M059J (cell line): ENCODE measurements around the gene ANKS3. TPM values are rescaled to one million over a fixed set of nuclear protein-coding genes. Genes with fewer than 3 reads are reported as not detected.
A peak's percentile ranks its signal among the peaks of the same experiment; 100 is the strongest.

Experiments
- DNase-seq: peaks from one replicate; pipeline ENCODE4 v3.0.0-alpha.2; 2012; ENCODE audit warnings: low read depth
- total RNA-seq: library from RNA; depleted of rRNA; stranded (reverse); fragments of >200 nt; shearing (Covaris generic); gene quantifications from 2 replicates; pipeline ENCODE4 v1.2.3, GENCODE V29; 2014; rRNA removed

The ANKS3 gene, protein sequence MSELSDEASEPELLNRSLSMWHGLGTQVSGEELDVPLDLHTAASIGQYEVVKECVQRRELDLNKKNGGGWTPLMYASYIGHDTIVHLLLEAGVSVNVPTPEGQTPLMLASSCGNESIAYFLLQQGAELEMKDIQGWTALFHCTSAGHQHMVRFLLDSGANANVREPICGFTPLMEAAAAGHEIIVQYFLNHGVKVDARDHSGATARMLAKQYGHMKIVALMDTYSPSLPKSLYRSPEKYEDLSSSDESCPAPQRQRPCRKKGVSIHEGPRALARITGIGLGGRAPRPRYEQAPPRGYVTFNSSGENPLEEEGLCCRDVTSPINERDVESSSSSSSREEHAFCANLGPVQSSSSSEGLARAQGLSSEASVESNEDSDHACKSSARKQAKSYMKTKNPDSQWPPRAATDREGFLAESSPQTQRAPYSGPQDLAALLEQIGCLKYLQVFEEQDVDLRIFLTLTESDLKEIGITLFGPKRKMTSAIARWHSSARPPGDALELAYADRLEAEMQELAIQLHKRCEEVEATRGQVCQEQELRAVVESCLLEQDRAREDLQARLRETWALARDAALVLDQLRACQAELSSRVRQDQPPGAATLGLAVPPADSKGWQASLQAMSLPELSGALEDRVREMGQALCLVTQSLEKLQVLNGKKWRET
- 9.3 and 15.8 TPM in 2 replicates for total RNA-seq

GRCh38 chr16:4734063-4734729, at the start of gene ANKS3, which contains the start of gene DNAAF8:
TSS of gene ANKS3 (minus strand) at chr16:4734271. CDS start at chr16:4730149, 4,122 bp downstream.
TSS of gene DNAAF8 (plus strand) at chr16:4734537. CDS start at chr16:4736515, 1,978 bp downstream.
- peak; percentile 98 for DNase-seq

- no peak for DNase-seq
Measured at GRCh38 chr16:4783251-4783950, 49.3 kb upstream of the ANKS3 start.

DNA sequence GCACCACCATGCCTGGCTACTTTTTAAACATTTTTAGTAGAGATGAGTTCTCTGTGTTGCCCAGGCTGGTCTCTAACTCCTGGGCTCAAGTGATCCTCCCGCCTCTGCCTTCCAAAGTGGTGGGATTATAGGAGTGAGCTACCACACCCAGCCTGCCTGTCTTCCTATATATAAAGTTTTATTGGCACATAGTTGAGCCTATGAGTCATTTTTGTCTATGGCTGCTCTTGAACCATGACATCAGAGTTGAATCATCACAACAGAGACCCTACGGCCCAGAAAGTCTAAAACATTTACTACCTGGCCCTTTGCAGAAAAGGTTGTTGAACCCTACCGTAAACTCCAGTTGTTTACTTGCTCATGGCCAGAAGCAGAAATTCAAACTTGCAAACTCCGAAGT, 46.2 kb upstream of the ANKS3 start:
- DNase-seq, result peak; percentile 33

- DNase-seq, result no peak
Measured at GRCh38 chr16:4778050-4778392, 44.0 kb upstream of the ANKS3 start.

GRCh38 chr16:4777339-4778049, 43.4 kb upstream of the ANKS3 start:
- DNase-seq, result no peak

DNA sequence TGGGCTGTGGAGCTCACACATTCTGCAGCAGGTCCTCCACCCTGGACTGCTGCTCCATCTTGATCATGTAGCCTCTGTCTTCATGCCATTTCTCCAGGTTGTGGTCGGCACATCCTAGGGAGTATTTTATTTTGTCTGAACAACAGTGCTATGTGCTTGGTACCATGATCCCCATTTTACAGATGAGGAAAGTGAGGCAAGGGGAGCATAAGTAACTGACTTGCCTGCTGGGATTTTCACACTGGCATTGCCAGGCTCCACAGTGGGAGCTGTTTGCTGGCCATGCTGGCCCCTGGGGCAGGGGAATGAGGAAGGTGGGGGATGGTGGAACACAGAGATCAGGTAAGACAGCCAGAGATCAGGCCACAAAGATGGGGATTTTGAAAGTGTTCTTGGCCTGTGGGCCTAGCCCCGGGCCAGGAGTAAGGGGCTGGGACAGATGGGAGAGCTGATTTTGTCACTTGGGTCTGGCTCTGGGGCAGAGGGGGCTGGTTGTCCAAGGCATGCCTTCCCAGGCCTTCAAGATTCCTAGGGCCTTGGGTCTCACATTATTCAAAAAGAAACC, 42.2 kb upstream of the ANKS3 start:
- DNase-seq, result no peak

DNA sequence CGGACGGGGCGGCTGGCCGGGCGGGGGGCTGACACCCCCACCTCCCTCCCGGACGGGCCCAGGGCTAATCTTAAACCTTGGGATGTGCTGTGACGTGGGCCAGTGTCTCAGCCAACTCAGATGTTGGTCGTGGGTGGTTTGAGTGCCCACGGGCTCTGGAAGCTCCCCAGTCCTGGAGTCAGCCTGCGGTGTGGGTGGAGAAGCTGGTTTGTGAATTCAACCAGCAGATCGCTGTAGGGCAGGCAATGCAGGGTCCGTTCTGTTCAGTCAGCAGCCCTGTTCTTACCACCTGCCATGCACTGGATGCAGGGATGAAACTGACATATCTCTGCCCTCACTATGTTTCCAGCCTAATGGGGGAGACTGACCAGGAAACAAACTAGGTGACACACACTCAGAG, 40.9 kb upstream of the ANKS3 start:
- DNase-seq, result no peak

DNA sequence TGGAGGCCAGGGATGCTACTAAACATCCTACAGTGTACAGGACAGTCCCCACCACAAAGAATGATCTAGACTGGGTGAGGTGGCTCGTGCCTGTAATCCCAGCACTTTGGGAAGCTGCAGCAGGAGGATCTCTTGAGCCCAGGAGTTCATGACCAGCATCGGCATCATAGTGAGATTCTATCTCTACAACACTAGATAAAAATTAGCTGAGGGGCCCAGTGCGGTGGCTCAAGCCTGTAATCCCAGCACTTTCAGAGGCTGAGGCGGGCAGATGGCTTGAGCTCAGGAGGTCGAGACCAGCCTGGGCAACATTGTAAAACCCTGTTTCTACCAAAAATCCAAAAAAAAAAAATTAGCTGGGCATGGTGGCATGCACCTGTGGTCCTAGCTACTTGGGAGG, 38.3 kb upstream of the ANKS3 start:
- DNase-seq, result no peak

DNA sequence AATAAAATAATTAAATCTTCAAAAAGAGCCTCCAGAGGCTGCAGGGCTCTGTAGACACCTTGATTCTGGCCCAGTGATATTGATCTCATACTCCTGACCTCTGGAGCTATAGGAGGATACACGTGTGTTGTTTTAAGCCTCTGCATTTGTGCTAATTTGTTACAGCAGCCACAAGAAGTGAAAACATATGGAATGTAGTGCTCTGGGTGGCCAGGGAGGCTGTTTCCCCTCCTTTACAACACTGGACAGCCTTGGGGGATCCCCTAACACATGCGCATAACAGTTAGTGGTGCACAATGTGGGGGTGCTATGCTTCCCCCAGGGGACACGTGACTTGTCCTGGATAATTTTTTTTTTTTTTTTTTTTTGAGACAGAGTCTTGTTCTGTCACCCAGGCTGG, 37.6 kb upstream of the ANKS3 start:
- no peak for DNase-seq

DNA sequence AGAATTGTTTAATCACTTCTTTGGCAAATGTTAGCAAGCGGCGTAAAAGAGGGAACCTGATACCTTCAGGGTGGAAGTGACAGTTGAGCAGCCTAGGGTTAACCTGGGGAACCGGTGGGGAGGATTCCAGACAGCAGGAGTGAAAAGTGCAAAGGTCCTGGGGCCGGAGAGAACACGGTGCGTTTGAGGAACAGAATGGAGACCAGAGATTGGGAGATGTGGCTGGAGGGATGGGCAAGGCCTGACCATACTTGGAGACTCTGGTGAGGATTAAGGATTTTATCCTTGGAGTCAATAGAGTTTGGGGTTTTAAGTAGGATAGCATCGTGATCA, 35.2 kb upstream of the ANKS3 start:
- DNase-seq, result no peak

DNA sequence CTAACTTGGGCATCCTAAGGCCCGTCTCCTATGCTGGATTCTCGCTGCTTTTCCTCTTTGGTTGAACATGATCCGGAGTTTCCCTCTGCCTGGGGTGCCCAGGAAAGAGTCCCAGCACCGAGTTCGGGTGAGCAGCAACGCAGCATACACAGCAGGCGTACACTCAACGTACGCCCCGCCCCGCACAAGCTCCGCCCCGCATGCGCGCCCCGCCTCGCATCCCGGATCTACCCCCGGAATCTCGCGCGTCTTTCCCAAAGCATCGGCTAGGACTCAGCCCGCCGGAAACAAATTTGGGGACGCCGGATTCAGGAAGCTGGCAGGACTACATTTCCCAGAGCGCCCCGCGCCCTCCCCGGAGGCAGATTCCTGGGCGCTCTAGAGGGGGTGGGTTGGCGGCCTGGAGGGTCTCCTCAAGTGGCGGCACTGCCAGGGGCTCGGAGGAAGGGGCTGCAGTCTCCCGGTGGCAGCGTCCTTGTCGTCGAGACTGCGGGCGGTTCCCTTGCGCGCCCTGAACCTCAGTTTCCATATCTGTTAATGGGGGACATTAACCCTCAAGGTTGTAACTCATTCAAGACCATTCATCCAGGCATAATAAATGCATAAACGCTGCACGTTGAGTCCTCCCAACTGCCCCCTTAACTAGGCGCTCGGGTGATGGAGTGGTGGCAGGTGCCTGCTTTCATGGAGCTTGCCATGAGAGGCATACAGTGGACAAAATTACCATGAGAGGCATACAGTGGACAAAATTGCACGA, 34.7 kb upstream of the ANKS3 start:
- DNase-seq, result peak; percentile 96

DNA sequence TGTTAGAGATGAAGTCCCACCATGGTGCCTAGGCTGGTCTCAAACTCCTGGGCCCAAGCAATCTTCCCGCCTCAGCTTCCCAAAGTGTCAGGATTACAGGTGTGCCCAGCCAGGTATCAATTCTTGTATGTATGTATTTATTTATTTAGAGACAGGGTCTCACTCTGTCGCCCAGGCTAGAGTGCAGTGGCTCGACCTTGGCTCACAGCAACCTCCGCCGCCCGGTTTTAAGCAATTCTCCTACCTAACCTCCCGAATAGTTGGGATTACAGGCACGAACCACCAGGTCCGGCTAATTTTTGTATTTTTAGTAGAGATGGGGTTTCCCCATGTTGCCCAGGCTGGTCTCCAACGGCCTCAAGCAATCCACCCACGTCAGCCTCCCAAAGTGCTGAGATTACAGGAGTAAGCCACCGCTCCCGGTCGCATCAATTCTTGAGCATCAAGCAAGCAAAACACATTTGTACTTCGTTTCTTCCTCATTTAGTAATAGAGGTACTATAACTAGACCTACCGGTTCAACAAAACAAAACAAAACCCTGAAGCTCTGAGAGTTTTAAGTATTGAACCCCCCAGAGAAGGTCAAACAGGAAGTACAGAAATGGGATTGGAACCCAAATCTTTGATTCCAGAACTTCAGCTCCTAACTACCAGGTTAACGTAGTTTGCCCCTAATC, 33.9 kb upstream of the ANKS3 start:
- DNase-seq, result peak; percentile 56

DNA sequence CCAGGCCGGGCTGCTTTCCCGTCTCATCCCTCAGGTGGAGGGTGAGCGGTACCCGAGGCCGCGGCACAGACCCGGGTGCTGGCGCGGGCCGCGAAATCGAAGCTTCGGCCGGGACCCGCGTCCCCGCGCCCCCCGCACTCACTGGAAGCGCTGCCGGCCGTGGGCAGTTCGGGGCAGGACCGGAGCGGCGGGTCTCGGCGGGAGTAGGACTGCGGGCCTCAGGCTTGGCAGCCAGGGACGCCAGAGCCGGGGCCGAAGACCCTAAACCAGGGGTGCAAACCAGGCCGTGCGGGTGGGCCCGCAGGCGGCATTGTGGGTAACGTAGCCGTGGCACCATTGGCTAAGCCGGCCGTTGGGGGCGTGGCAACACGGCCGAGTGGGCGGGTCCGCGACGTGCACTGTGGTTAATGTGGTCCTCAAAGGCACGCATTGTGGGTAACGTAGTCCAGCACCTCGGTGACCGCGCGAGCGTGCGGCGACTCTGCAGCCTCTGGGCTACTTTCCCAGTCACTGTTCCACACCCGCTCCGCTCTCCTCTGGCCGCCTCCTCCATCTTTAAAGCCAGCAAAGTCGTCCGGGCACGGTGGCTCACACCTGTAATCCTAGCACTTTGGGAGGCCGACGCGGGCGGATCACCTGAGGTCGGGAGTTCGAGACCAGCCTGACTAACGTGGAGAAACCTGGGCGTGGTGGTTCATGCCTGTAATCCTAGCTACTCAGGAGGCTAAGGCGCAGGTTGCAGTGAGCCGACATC, 33.0 kb upstream of the ANKS3 start, which contains the start of gene ZNF500:
Gene ZNF500, minus strand, starts transcription at position 288 of the 754 bp plus-strand sequence. CDS start 1,184 bp downstream, outside the sequence.
- peak; percentile 95 for DNase-seq

GRCh38 chr16:4765511-4766474, 31.7 kb upstream of the ANKS3 start:
- DNase-seq, result no peak

GRCh38 chr16:4763791-4764190, 29.7 kb upstream of the ANKS3 start:
- no peak for DNase-seq

- no peak for DNase-seq
Measured at GRCh38 chr16:4762205-4762604, 28.1 kb upstream of the ANKS3 start.

GRCh38 chr16:4760221-4760910, 26.3 kb upstream of the ANKS3 start:
- DNase-seq, result no peak
